ENCODE measurements around the gene LY6G5C. TPM values are rescaled to one million over a fixed set of nuclear protein-coding genes. Genes with fewer than 3 reads are reported as not detected.

The LY6G5C gene
- total RNA-seq (2014; rRNA removed; shearing (Covaris generic)) (1.1 TPM in 1 of 2 replicates, not detected in the other), polyA plus RNA-seq (2016; fragmentation: Nextera tagmentation; extraction: Ambion mirVana) (2.1 TPM in 2 replicates)
- long read RNA-seq: 0 reads

- Mint-ChIP-seq H3K9me3 (no peaks in the 10 kb centered on the region; the same call in 1 of the 3 replicates), H3K4me3 (peak within 1 kb of the TSS; percentile 74), H3K27ac (no peak within 1 kb of the TSS), H3K4me1 (peaks cover 17% of the 10 kb centered on the region), H3K27me3 (ENCODE audit: insufficient read depth, low read depth, poor library complexity) (peaks cover 38% of the 10 kb centered on the region), H3K36me3 (ENCODE audit: low read depth) (no peaks in the 10 kb centered on the region; the same call in 2 of the 3 replicates)
- Histone ChIP-seq H3K27ac (ENCODE audit: low read depth) (no peak within 1 kb of the TSS), H3F3A (replicated peaks; ENCODE audit: low read depth) (peaks cover 11% of the 10 kb centered on the region; the same call in 1 of the 2 replicates), H2AFZ (peak within 1 kb of the TSS; percentile 99), H3K79me2 (replicated peaks; ENCODE audit: insufficient read depth) (no peaks in the 10 kb centered on the region), H3K27me3 (ENCODE audit: insufficient read depth) (peaks cover 18% of the 10 kb centered on the region), H3K4me1 (ENCODE audit: insufficient read depth) (peaks cover 7% of the 10 kb centered on the region), H3K4me2 (peak within 1 kb of the TSS; percentile 98), H3K36me3 (ENCODE audit: insufficient read depth) (no peaks in the 10 kb centered on the region), H3K4me3 (peak within 1 kb of the TSS; percentile 75), H3K9me2 (ENCODE audit: insufficient read depth) (no peaks in the 10 kb centered on the region), H4K20me1 (replicated peaks; ENCODE audit: insufficient read depth) (no peaks in the 10 kb centered on the region; the same call in 1 of the 2 replicates)
- ATAC-seq (peak; percentile 45), DNase-seq (ENCODE audit: low spot score) (peak; percentile 85)
- TF ChIP-seq CTCF (conservative IDR thresholded peaks at IDR 0.05; ENCODE audit: low read depth in 2 of 2) (peak; percentile 54 to 97), ZNF331 (CRISPR knock-in tag; IDR thresholded peaks at IDR 0.05; ENCODE audit: low read depth) (no peak)
These were observed at the start of gene LY6G5C for GRCh38 chr6:31680226-31681134. Gene LY6G5C (minus strand): TSS chr6:31681067. CDS start chr6:31680373, 694 bp downstream.

- DNase-seq (ENCODE audit: low spot score) (peak; percentile 96), ATAC-seq (peak; percentile 77)
- H3F3A ChIP-seq (replicated peaks; ENCODE audit: low read depth): peaks cover 43% of the 10 kb centered on the region
- peak overlapping the region; percentile 99 for H3K4me3 ChIP-seq
- peak overlapping the region; percentile 95 for H2AFZ ChIP-seq
- H3K36me3 ChIP-seq (ENCODE audit: insufficient read depth): peaks cover 29% of the 10 kb centered on the region
- H3K79me2 ChIP-seq (replicated peaks; ENCODE audit: insufficient read depth): peaks cover 17% of the 10 kb centered on the region
- H3K4me2 ChIP-seq: peak overlapping the region; percentile 98
- H4K20me1 ChIP-seq (replicated peaks; ENCODE audit: insufficient read depth): peaks cover 11% of the 10 kb centered on the region; the same call in 1 of the 2 replicates
- Mint-ChIP-seq H3K27ac (peak overlapping the region; percentile 96), H3K4me3 (peak overlapping the region; percentile 93), H3K27me3 (ENCODE audit: insufficient read depth, low read depth, poor library complexity) (peaks cover 21% of the 10 kb centered on the region), H3K36me3 (ENCODE audit: low read depth) (peaks cover 64% of the 10 kb centered on the region), H3K4me1 (peaks cover 30% of the 10 kb centered on the region), H3K9me3 (no peaks in the 10 kb centered on the region; the same call in 2 of the 3 replicates)
- H3K27me3 ChIP-seq (ENCODE audit: insufficient read depth): peaks cover 8% of the 10 kb centered on the region; the same call in 1 of the 2 replicates
- H3K27ac ChIP-seq (ENCODE audit: low read depth): peak overlapping the region; percentile 79
- peak; percentile 71 for TF ChIP-seq POLR2AphosphoS5 (IDR thresholded peaks at IDR 0.05; ENCODE audit: low read depth)
- TF ChIP-seq EZH2 (IDR thresholded peaks at IDR 0.05; ENCODE audit: low read depth, unreplicated experiment): no peak
- TF ChIP-seq CTCF (conservative IDR thresholded peaks at IDR 0.05; ENCODE audit: low read depth in 2 of 2): peak in 1 of 2 experiments; percentile 20; a peak in 1 of 4 replicates
- H3K4me1 ChIP-seq (ENCODE audit: insufficient read depth): peaks cover 21% of the 10 kb centered on the region
- H3K9me2 ChIP-seq (ENCODE audit: insufficient read depth): no peaks in the 10 kb centered on the region
These were observed 49.2 kb upstream of the LY6G5C start for GRCh38 chr6:31729979-31730630.

All from GM23338 (cell line).